A549 (cell line): ENCODE data around the gene GNLY.

ENCODE experiments used
- CTCF ChIP-seq: fragments of >200 bp; sonication (Bioruptor Twin); formaldehyde crosslinking; IDR thresholded peaks from 3 replicates; pipeline ENCODE4 v1.5.1; 2016
- EHF ChIP-seq: fragments of 250-450 bp; sonication (Bioruptor Pico); IDR thresholded peaks from 2 replicates; pipeline ENCODE4 v1.5.0; 2020; ENCODE audit warnings: mild to moderate bottlenecking
- EP300 ChIP-seq, 2 experiments: fragments of >200 bp; sonication (Bioruptor Twin); formaldehyde crosslinking; IDR thresholded peaks; 2 replicates in 1 of 2; 3 replicates in 1 of 2; pipeline ENCODE4 v1.6.1; 2016 to 2017
- JUN ChIP-seq, 2 experiments: fragments of >200 bp; sonication (Bioruptor Twin); formaldehyde crosslinking; IDR thresholded peaks; 2 replicates in 1 of 2; 3 replicates in 1 of 2; pipeline ENCODE4 v1.6.1; 2016 to 2017
- JUNB ChIP-seq: fragments of >200 bp; sonication (Bioruptor Twin); formaldehyde crosslinking; IDR thresholded peaks from 2 replicates; pipeline ENCODE4 v1.6.1; 2016
- MYC ChIP-seq: IDR thresholded peaks from 2 replicates; pipeline ENCODE4 v1.6.1; 2012; ENCODE audit warnings: mild to moderate bottlenecking, inconsistent platforms, low read length, improper control_type of control experiment, borderline replicate concordance
- POLR2A ChIP-seq: IDR thresholded peaks from 2 replicates; pipeline ENCODE4 v1.6.1; 2012; ENCODE audit warnings: mild to moderate bottlenecking, low read length
- POLR2AphosphoS2 ChIP-seq: conservative IDR thresholded peaks from 2 replicates; pipeline ENCODE4 v1.6.1; 2012; ENCODE audit warnings: low read length, improper control_type of control experiment, inconsistent platforms
- RARB ChIP-seq: fragments of 250-450 bp; sonication (Bioruptor Pico); IDR thresholded peaks from 2 replicates; pipeline ENCODE4 v1.8.0; 2021; ENCODE audit warnings: mild to moderate bottlenecking, moderate library complexity
- REST ChIP-seq: fragments of 200-600 bp; sonication (generic); IDR thresholded peaks from 2 replicates; pipeline ENCODE4 v1.6.1; 2016; ENCODE audit warnings: antibody characterized with exemption, mild to moderate bottlenecking, moderate library complexity
- SREBF2 ChIP-seq: fragments of 450-650 bp; IDR thresholded peaks from 2 replicates; pipeline ENCODE4 v1.6.1; 2014; ENCODE audit warnings: mild to moderate bottlenecking, moderate library complexity

GRCh38 chr2:85735691-85736090, 41.5 kb downstream of the GNLY start:
- TF ChIP-seq EHF (no peak), CTCF (no peak), JUN (IDR thresholded peaks at IDR 0.05) (no peak), POLR2A (no peak), JUNB (no peak), REST (no peak), EP300 (IDR thresholded peaks at IDR 0.05) (no peak), RARB (no peak), POLR2AphosphoS2 (no peak), SREBF2 (no peak), MYC (no peak)
